HG03439 (cell line): ENCODE measurements around the gene AFF3.

Experiments used
- ATAC-seq: cut with Tn5 transposase; IDR thresholded peaks from one replicate; pipeline ENCODE4 v1.9.1; 2021; ENCODE audit warnings: mild to moderate bottlenecking, moderate library complexity; ENCODE audit not compliant: unreplicated experiment

The AFF3 gene

DNA sequence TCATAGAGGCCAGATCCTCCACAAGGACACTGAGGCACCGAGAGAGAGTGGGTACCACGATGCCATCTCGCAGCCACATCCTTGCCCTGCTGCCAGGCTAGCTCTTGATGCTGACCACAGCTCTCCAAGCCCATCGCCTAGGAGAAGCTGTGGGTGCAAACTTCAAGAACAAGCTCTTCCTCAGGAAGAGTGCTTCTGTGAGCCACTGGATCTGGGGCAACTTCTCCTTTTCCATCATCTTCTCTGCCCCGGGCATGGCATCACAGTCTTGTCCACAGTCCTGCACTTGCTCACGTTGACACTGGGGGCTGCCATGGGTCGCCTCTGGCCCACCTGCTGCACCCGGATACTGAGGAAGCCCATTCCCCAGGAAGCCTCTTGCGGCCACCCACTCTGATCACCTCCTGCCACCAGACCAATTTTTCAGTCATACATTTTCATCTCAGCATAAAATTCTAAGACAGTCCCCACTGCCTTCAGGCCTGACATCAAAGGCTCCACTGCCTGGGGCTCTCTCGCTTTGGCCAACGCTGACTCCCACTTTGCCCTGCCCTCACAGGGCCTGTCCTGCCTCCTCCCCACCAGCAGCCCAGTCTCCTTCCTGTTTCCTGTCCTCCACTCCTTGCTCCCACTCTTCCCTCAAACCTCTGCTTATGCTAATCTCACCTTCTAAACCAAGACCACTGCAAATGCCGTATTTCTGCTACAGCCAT, 243.9 kb downstream of the AFF3 start:
- no peak for ATAC-seq

DNA sequence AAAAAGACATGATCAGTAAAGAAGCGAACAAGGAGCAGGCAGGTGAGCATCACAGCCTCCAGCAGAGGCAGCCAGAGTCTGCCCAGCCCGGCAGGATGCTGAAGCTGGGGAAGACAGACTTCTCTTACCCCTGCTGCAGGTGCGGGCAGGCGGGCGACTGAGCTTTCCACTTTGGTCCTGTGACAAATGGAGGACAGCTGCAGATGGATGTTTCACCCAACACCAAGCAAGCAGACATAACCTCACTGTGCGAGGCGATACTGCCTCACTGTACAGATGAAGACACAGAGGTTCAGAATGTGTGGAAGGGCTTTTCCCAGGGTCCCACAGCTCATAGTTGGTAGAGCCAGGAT, 251.0 kb downstream of the AFF3 start:
- ATAC-seq: no peak

DNA sequence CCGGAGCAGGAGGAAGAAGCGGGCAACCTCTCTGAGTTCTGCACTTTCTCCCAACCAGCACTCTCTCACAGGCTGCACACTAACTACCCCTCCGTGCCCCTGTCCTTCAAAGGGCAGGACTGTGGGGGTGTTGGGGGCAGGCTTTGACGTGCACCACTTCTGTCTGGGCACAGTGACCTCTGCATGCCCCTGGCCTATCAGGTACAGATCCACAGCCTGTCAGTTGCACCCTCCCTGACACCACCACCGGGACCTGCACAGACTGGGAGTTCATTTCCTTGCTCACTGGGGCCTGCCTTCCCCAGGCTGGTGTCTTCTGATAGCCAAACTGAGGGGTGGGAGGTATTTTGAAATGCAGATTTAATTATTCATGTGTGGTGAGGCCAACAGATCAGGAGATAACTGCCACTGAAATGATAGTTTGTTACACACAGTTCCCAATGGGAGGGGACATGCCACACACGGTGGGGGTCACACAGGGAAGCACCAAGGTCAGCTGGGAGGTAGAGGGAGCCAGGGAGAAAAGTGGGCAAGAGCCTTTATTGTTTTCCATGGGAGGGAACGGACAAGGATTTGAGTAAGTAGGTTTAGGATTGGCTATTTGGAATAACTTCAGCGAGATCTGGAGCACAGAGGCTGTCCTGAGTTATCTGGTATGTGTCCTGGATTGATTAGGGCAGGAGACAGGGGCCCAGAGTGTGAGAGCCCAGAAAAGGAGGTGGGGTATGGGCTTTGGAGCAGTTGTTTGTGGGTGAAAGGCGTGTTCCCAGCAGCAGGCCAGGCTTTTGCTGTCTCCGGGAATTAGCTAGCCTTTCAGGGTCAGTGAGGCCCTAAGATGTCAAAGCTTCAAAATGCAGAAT, 251.6 kb downstream of the AFF3 start:
- no peak for ATAC-seq

DNA sequence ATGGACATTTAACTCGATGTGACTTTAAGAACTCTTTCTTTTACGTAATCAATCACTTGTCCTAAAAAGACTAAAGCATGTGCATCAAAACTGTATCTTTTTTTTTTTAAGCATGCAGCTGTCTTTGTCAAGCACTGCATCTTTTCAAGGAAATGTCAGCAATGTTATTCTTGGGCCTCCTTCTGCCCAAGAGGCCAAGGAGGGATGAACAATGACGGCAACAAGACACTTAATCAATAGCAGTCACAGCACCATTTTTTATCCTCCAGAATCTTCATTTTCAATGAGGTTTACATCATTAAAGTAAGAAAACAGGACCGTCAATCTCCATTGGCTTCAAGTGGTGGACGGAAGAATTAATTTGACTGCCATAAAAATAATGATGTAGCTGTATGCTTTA, 253.8 kb downstream of the AFF3 start:
- ATAC-seq: no peak

DNA sequence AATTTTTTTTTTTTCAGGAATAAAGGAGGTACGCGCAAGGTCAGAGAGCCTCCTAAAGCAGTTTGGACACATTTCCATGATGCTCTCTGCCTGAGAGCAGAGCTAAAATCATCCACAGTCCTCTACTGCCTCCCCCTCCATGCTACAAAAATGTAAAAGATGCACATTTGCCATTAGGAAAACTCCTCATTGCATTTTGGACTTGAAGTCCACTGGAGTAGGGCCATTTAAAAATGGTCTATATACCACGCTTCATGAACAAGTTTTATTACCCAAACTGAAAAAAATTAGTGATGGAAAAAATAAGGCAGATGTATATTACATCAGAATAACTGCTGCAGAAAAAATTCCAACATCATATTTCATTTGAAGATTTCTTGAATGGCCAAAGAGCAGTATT, 256.0 kb downstream of the AFF3 start:
- ATAC-seq: no peak

DNA sequence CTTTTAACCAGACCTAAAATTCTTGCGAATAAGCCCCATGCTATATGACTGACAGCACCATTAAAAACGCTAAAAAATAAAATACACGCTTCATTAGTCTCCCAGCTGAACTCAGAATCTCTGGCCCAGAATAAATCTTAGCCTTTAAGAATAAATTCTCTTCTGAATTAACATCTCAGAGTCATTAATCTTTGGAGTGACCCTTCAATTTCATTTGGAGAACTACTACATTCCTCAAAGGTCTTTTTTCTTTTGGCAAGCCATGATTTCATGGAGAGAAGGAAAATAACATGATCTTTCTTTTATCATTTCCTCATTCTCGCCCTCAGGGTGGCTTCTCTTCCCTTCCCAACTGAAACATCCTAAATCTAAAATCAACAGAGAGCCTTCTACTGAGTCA, 259.0 kb downstream of the AFF3 start:
- no peak for ATAC-seq

DNA sequence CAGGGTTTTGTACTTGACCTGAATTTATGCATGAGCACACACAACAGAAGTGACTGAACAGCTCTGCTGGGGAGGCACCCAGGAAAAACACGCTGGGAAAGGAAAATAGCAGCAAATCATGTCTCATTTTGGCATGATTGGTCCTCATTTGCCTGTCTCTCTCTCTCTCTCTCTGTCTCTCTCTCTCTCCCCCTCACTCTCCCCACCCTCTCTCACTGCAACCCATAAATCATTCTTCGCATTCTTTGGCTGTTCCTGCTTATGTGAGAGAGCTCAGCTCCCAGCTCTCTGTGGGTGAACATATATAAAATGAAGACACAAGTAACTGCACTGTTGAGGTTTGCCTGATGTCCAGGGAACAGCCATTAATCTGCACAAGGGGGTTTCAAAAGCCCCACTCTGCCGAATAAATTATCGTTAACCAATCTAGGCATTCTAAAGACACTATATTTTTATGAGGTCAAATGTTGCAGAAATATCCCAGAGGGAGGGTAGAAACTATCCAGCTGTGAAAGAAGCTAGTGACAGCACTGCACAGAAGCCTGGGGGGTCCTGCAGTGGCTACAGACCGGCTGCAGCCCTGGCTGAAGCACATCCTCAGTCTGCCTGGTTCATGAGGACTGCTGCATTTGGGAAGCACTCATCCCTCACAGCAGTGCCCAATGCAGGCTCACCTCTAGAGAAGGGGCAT, 260.3 kb downstream of the AFF3 start:
- no peak for ATAC-seq

DNA sequence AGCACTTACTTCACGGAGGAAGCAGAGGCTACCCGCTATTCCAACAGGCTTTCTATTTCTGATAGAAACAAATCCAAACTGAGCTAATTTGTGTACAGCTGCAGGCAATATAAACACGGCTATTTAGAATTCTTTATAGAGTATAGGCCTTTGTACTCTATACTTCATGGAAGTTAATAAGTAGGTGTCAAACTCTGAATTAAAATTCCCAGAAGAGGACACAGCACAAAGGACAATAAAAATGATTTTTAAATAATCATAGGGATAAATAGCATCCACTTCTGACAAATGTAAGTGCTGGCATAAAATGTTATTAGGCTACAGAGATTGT, 261.5 kb downstream of the AFF3 start:
- ATAC-seq: no peak

DNA sequence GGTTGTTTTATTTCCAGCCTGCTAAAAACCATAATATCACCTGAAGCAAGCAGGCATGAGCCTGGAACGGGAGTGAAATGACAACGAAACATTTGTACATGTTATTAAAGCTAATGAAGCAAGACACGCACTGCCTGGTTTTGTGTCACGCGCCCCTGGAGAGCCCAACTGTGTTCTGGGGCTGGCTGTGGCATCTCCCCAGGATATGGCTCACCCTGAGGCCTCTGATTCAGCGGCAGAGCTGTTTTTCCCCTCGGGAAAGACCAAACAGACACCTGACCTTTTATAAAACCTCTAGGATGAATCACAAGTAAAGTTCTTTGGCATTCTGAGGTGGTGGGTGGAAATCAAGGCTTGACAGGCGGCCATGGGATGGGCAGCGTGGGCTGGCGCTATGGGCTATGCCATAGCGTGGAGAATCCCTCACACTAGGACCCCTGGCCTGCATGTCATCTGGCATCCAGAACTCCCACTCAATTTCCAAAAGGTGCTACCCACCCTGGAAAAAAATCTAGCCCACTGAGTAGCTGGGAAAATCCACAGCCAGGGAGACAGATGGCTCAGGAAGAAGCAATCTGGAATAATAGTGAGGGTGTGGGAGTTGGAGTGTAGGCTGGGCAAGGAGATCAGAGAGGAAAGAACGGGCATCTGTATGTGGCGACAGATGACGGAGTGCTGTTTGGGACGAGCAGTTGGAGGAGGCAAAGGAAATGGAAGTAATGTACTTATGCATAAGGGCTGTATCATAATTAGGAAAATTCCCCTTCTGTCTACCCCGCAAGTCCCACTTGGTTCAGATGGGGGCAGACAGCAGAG, 262.0 kb downstream of the AFF3 start:
- no peak for ATAC-seq

DNA sequence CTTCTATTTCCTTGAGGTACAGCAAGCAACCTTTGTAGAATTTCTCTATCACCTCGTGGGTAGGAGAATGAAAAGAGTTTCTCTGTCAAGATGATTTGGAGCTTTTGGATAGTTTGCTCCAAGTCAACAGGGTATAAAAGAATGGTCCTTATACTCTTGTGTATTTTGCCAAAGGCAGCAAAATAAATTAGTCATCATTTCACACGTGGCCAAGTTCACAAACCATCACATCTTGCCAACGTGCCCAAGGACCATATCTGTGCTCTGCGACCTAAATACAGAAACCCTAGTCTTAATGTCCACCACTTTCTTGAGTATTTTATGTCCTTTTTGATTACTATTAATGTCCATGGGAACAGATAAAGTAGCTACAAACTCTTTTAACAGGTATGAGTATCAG, 262.9 kb downstream of the AFF3 start:
- ATAC-seq: no peak

DNA sequence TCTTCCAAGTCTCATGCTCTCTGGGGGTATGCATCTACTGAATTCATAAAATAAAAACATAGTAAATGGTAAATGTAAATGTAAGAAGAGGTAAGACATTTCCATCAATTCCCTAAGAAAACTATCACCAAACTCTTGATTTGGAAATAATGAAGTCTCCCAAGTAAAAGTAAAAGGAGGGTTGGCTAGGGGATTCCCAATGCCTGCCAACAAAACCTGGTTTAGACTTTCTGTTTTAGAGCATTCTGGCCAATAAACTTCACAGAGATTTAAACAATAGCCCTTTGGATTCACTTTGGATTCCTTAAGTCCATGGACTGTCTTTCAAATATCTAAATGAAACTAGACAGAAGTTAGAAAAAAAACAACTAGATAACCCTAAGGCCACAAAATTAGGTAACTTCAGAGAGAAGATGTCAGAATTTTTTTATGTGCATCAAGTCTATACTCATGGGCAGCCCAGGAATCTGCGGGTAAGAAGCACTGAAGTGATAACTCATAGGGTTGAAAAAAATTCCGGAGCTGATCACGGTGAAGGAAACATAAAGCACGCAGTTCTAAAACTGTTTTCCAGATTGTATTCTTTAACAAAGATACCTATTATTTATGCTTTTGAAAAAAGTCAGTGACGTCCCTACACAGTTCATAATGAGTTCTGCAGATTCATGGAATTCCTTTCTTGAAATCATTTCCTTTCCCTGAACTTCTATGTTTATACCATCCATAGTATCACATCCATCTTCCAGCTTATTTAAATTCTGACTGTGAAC, 263.6 kb downstream of the AFF3 start:
- ATAC-seq: no peak

DNA sequence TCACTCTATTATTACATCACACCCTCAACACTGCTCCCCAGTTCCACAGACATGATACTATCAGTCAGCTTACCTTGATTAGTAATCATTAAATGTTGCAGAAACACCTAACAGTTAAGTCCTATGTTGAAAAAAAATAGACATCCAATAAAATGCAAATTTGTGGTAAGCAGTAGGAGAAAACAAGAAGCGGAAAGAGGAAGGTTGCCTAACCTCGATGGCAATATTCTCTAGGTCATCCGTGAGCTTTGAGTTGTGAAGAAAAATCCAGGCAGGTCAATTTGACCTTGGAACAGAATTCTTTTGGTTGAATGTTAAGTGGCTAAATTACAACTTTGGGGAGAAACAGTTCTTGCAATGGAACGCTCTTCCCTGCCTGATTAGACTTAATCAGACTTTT, 264.4 kb downstream of the AFF3 start:
- no peak for ATAC-seq

DNA sequence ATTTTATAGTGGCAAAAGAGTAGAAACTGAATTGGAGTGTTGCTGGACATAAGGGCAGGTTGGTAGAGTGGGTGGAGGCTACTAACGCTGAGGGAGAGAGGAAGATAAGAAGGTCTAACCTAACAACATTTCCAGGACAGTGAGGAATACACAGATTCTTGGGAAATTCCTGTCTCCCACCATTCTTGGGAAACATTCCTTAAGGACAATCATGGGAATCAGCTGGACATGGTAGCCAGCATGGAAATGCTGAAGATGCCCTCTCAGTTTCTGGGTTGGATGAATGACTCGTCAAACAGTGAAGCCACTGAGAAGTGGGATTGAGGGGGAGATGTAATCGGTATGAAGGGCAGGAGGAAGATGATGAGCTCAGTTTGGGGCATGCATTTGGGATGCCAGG, 265.4 kb downstream of the AFF3 start:
- no peak for ATAC-seq

DNA sequence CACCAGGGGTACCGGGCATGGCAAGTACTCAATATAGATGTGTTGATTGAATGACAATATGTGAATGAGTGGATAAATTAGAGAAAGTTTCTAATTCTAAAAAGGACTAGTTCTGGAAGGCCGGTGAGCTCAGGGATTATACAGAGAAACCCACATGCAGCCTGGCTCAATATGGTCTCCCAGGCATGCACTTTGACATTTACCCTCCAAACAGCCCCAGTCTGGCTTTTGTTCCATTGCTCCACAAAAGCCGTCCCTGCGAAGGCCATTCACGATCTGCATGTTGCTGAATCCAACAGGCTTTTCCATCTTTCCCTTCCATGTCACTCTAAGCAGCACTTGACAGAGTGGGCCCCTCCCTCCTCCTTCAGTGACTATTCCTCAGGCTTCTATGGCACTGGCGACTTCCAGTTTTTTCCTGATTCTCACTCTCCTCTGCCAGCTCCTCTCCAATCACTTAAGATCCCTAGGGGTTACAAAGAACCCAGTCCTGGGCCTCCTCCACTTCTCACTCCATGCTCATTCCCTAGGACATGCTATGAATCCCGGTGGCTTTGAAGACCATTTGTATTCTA, 266.7 kb downstream of the AFF3 start:
- ATAC-seq: no peak

DNA sequence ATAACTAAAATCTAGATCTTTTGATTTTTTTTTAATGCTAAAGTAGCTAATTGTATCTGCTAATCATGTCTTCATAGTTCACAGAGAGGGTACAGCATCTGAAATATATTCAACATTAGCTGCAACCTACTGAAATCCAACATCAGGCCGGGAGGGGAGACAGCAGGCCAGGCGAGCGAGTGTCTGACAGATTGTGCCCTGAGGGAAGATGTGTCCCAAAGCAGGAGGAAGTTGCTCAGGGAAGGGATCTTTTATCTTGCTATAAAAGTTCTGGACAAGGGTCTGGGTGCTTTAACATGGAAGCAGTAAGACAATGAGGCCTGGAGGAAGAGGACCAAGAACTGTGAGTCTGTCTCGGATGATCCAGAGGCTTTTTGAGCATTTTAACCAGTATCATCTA, 274.1 kb downstream of the AFF3 start:
- no peak for ATAC-seq

DNA sequence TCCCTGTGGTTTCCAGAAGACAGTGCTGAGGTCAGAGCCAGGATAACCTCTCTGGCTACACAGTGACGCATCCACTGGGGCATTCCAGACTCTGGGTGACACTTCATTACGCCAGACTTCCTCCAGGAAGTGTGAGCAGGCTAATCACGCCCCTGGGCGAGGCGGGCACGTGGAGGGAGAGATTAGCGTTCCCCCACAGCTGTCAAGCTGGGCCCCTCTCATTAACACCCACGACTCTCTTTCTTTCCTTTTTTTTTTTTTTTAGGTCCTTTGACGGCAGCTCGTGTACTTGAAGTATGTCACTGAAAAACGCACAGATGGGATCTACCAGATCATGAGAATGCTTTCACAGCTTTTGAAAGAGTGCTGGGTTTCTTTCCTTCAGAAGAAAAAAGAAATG, 274.6 kb downstream of the AFF3 start:
- ATAC-seq: no peak

DNA sequence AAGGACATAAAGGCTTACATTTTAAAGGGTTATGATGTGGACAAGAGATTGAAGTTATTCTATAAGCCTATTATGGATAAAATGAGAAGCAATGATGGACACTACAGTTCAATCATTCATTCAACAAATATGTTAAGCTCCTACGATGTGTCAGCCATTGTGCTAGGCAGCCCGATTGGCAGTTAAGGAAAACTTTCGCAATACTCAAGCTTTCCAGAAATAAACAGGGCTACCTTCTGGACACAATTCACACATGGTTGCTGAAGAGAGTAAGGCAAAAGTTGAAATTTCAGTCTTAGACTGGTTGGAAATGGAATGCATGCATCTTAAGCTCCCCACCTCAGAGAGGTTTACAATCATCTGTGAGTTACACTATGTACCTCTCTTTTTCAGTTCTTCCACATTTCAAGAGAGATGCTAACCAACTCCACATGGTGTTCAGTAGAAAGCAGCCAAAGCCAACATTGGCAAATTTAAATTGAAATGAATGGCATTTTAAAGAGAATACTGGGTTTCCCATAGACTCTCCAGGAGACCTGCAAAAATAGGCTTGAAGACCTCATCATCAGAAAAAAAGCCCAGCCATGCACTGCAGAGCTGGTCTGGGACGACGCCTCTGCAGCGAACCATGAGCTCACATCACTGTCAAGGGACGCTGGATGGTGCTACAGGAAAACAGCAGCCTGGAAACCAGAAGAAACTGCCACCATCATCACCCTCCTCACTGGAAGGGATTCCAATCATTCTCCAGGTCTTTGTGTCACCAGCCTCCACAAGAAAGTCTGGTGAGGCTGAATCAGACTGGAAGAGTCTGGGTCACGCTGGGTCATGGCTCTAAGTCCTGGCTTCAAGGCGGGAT, 276.3 kb downstream of the AFF3 start:
- ATAC-seq: no peak

DNA sequence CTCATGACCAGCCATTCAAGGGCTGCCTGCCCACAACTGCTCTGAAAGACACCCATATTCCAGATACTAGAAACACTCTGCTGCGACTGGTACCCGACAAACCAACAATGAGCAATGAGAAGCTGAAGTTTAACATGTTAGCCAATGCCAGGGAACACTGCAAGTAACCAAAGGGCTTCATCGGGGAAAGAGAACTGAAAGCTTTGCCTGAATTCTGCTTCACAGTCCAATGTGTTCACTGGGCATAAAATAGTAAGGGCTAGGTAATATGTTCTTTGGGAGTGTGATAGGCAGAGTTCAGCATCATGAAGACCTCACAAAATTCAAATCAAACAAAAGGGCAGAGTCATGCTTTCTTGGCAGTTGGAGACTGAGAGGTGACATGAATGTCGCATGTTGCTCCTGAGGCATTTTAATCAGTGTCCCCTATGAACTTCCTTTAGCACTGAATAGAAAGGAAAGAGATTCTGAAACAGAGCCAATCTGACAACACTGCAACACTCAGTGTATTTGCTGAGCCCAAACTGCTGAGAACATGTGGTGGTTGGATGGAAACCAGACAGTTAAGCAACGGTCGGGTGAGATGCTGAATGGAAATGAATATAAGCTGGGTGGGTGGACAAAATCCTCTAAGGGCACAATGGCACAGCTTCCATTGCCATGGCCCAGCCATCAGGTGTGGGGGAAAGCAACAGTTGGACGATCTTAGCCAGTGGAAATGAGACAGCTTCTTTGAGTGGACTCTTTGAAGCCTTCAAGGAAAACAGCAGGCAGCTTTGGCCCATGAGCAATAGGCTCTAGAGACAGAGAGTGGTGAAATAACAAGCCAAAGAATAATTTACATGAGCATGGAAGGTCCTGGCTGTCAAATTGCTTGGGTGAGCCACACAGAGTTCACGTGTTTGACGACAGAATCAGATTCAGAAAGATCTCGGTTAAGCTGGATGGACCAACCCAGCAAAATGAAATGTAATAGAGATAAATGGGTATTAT, 277.5 kb downstream of the AFF3 start:
- no peak for ATAC-seq
